GM23338 (cell line): ENCODE measurements around the gene VPS8. TPM values are rescaled to one million over a fixed set of nuclear protein-coding genes. Genes with fewer than 3 reads are reported as not detected.

Experiments used
- ATAC-seq: fragments of 200-7000 bp; cut with Tn5 transposase; 3 replicates; pipeline ENCODE4 v1.9.1; 2020
- DNase-seq: peaks from one replicate; pipeline ENCODE4 v3.0.0-alpha.2; 2015; ENCODE audit warnings: low spot score
- H2AFZ ChIP-seq: fragments of 200-600 bp; sonication (generic); 2 replicates; pipeline ENCODE4 v1.8.0; 2016; ENCODE audit warnings: antibody characterized with exemption, mild to moderate bottlenecking, moderate library complexity
- H3F3A ChIP-seq: fragments of 200-600 bp; sonication (generic); replicated peaks from 2 replicates; pipeline ENCODE4 v1.8.0; 2017; ENCODE audit warnings: antibody characterized with exemption, mixed run types, low read depth
- H3K27ac ChIP-seq: fragments of 200-600 bp; sonication (generic); 2 replicates; pipeline ENCODE4 v1.6.1; 2016; ENCODE audit warnings: low read depth
- H3K27me3 ChIP-seq: fragments of 200-600 bp; sonication (generic); 2 replicates; pipeline ENCODE4 v1.8.0; 2016; ENCODE audit warnings: mild to moderate bottlenecking, mixed run types, moderate library complexity; ENCODE audit not compliant: insufficient read depth
- H3K36me3 ChIP-seq: fragments of 200-600 bp; sonication (generic); 2 replicates; pipeline ENCODE4 v1.8.0; 2016; ENCODE audit warnings: mild to moderate bottlenecking; ENCODE audit not compliant: insufficient read depth
- H3K4me1 ChIP-seq: fragments of 200-600 bp; sonication (generic); 2 replicates; pipeline ENCODE4 v1.8.0; 2016; ENCODE audit warnings: mild to moderate bottlenecking, moderate library complexity; ENCODE audit not compliant: insufficient read depth
- H3K4me2 ChIP-seq: fragments of 200-600 bp; sonication (generic); 2 replicates; pipeline ENCODE4 v1.7.1; 2017; ENCODE audit warnings: mixed run types
- H3K4me3 ChIP-seq: fragments of 200-600 bp; sonication (generic); 2 replicates; pipeline ENCODE4 v1.6.1; 2016; ENCODE audit warnings: mixed run types
- H3K79me2 ChIP-seq: fragments of 200-600 bp; sonication (generic); replicated peaks from 2 replicates; pipeline ENCODE4 v1.8.0; 2017; ENCODE audit warnings: mild to moderate bottlenecking; ENCODE audit not compliant: insufficient read depth
- H3K9me2 ChIP-seq: fragments of 200-600 bp; sonication (generic); 2 replicates; pipeline ENCODE4 v1.8.0; 2017; ENCODE audit not compliant: insufficient read depth
- H4K20me1 ChIP-seq: fragments of 200-600 bp; sonication (generic); replicated peaks from 2 replicates; pipeline ENCODE4 v1.8.0; 2017; ENCODE audit warnings: mild to moderate bottlenecking; ENCODE audit not compliant: insufficient read depth
- H3K27ac Mint-ChIP-seq: 2 replicates; pipeline ENCODE4 v1.8.0; 2020; ENCODE audit warnings: inconsistent platforms, mild to moderate bottlenecking, moderate library complexity, mixed read lengths
- H3K27me3 Mint-ChIP-seq: 3 replicates; pipeline ENCODE4 v1.8.0; 2022; ENCODE audit warnings: low read depth, mild to moderate bottlenecking, moderate library complexity, mixed read lengths, inconsistent platforms; ENCODE audit not compliant: insufficient read depth, poor library complexity
- H3K36me3 Mint-ChIP-seq: 3 replicates; pipeline ENCODE4 v1.8.0; 2021; ENCODE audit warnings: low read depth, mild to moderate bottlenecking, inconsistent platforms, moderate library complexity, mixed read lengths
- H3K4me1 Mint-ChIP-seq: 3 replicates; pipeline ENCODE4 v1.8.0; 2020; ENCODE audit warnings: mild to moderate bottlenecking, inconsistent platforms, mixed read lengths
- H3K4me3 Mint-ChIP-seq: 3 replicates; pipeline ENCODE4 v1.8.0; 2021; ENCODE audit warnings: moderate library complexity, mild to moderate bottlenecking, inconsistent platforms, mixed read lengths
- H3K9me3 Mint-ChIP-seq: 3 replicates; pipeline ENCODE4 v1.8.0; 2020; ENCODE audit warnings: moderate library complexity, mild to moderate bottlenecking, inconsistent platforms, mixed read lengths
- EZH2 ChIP-seq: fragments of 200-600 bp; sonication (generic); IDR thresholded peaks from one replicate; pipeline ENCODE4 v1.8.0; 2017; ENCODE audit warnings: antibody characterized with exemption, mild to moderate bottlenecking, low read depth; ENCODE audit not compliant: unreplicated experiment
- JUNB ChIP-seq: IDR thresholded peaks from one replicate; pipeline ENCODE4 v1.6.1; 2016; ENCODE audit warnings: antibody characterized with exemption; ENCODE audit not compliant: unreplicated experiment
- STAT1 ChIP-seq: IDR thresholded peaks from one replicate; pipeline ENCODE4 v1.6.1; 2016; ENCODE audit warnings: antibody characterized with exemption; ENCODE audit not compliant: unreplicated experiment
- polyA plus RNA-seq: library from polyadenylated mRNA; unstranded; fragments of >200 nt; fragmentation: Nextera tagmentation; extraction: Ambion mirVana; gene quantifications from 2 replicates; pipeline ENCODE4 v1.2.1, GENCODE V29; 2016
- total RNA-seq: library from RNA; depleted of rRNA; stranded (reverse); fragments of >200 nt; shearing (Covaris generic); gene quantifications from 2 replicates; pipeline ENCODE4 v1.2.3, GENCODE V29; 2014
- TF ChIP-seq, protein P1 (sequence below): fragments of 250-450 bp; sonication (Bioruptor Pico); IDR thresholded peaks from 2 replicates; pipeline ENCODE4 v1.5.0; 2020; ENCODE audit warnings: mild to moderate bottlenecking, moderate library complexity
- TF ChIP-seq, protein P2 (sequence below): IDR thresholded peaks from 2 replicates; pipeline ENCODE4 v1.6.1; 2016; ENCODE audit warnings: antibody characterized with exemption
- TF ChIP-seq, protein P3 (sequence below), 2 experiments: fragments of 200-600 bp in 1 of 2; sonication (generic) in 1 of 2; conservative IDR thresholded peaks; 2 replicates each; pipeline versions ENCODE4 v1.5.1 to v1.6.1; 2016 to 2017; ENCODE audit warnings: antibody characterized with exemption in 2 of 2, low read depth in 2 of 2, mild to moderate bottlenecking in 2 of 2, moderate library complexity in 1 of 2

VPS8 gene
- total and polyA plus RNA-seq, 2 experiments from 2014 or later = 17.3 to 45.5 TPM

DNA sequence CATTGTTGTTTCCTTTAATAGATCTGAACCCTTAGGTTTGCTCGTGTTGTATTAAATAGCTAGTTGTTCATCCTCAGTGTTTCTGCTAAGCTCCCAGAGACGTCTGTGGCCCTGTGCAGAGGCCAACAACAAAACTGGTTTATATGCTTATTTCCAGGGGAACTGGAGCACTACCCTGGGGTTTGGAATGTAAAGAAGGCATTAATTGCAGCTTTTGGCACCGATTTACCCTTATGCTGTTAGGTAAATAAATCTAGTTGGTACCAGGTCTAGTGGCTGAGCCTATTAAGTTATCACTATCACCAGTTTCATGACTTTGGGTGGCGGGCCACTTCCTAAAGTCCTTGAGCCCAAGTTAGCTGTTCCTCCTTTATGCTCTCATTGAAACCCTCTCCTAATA lies 12.0 kb downstream of the VPS8 start:
- H3K4me1 ChIP-seq = no peaks in the 10 kb centered on the region
- no peaks in the 10 kb centered on the region for H3K27me3 ChIP-seq
- no peak overlapping the region for H2AFZ ChIP-seq
- no peaks in the 10 kb centered on the region for H3K79me2 ChIP-seq
- DNase-seq (no peak), ATAC-seq (no peak)
- TF ChIP-seq, protein P1, sequence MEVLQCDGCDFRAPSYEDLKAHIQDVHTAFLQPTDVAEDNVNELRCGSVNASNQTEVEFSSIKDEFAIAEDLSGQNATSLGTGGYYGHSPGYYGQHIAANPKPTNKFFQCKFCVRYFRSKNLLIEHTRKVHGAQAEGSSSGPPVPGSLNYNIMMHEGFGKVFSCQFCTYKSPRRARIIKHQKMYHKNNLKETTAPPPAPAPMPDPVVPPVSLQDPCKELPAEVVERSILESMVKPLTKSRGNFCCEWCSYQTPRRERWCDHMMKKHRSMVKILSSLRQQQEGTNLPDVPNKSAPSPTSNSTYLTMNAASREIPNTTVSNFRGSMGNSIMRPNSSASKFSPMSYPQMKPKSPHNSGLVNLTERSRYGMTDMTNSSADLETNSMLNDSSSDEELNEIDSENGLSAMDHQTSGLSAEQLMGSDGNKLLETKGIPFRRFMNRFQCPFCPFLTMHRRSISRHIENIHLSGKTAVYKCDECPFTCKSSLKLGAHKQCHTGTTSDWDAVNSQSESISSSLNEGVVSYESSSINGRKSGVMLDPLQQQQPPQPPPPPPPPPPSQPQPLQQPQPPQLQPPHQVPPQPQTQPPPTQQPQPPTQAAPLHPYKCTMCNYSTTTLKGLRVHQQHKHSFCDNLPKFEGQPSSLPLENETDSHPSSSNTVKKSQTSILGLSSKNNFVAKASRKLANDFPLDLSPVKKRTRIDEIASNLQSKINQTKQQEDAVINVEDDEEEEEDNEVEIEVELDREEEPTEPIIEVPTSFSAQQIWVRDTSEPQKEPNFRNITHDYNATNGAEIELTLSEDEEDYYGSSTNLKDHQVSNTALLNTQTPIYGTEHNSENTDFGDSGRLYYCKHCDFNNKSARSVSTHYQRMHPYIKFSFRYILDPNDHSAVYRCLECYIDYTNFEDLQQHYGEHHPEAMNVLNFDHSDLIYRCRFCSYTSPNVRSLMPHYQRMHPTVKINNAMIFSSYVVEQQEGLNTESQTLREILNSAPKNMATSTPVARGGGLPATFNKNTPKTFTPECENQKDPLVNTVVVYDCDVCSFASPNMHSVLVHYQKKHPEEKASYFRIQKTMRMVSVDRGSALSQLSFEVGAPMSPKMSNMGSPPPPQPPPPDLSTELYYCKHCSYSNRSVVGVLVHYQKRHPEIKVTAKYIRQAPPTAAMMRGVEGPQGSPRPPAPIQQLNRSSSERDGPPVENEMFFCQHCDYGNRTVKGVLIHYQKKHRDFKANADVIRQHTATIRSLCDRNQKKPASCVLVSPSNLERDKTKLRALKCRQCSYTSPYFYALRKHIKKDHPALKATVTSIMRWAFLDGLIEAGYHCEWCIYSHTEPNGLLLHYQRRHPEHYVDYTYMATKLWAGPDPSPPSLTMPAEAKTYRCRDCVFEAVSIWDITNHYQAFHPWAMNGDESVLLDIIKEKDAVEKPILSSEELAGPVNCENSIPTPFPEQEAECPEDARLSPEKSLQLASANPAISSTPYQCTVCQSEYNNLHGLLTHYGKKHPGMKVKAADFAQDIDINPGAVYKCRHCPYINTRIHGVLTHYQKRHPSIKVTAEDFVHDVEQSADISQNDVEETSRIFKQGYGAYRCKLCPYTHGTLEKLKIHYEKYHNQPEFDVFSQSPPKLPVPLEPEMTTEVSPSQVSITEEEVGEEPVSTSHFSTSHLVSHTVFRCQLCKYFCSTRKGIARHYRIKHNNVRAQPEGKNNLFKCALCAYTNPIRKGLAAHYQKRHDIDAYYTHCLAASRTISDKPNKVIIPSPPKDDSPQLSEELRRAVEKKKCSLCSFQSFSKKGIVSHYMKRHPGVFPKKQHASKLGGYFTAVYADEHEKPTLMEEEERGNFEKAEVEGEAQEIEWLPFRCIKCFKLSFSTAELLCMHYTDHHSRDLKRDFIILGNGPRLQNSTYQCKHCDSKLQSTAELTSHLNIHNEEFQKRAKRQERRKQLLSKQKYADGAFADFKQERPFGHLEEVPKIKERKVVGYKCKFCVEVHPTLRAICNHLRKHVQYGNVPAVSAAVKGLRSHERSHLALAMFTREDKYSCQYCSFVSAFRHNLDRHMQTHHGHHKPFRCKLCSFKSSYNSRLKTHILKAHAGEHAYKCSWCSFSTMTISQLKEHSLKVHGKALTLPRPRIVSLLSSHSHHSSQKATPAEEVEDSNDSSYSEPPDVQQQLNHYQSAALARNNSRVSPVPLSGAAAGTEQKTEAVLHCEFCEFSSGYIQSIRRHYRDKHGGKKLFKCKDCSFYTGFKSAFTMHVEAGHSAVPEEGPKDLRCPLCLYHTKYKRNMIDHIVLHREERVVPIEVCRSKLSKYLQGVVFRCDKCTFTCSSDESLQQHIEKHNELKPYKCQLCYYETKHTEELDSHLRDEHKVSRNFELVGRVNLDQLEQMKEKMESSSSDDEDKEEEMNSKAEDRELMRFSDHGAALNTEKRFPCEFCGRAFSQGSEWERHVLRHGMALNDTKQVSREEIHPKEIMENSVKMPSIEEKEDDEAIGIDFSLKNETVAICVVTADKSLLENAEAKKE (CRISPR knock-in tag) = no peak
- TF ChIP-seq JUNB = no peak
- no peak for TF ChIP-seq EZH2
- TF ChIP-seq, protein P2, sequence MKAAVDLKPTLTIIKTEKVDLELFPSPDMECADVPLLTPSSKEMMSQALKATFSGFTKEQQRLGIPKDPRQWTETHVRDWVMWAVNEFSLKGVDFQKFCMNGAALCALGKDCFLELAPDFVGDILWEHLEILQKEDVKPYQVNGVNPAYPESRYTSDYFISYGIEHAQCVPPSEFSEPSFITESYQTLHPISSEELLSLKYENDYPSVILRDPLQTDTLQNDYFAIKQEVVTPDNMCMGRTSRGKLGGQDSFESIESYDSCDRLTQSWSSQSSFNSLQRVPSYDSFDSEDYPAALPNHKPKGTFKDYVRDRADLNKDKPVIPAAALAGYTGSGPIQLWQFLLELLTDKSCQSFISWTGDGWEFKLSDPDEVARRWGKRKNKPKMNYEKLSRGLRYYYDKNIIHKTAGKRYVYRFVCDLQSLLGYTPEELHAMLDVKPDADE = no peak
- TF ChIP-seq STAT1 = no peak
- TF ChIP-seq, protein P3, sequence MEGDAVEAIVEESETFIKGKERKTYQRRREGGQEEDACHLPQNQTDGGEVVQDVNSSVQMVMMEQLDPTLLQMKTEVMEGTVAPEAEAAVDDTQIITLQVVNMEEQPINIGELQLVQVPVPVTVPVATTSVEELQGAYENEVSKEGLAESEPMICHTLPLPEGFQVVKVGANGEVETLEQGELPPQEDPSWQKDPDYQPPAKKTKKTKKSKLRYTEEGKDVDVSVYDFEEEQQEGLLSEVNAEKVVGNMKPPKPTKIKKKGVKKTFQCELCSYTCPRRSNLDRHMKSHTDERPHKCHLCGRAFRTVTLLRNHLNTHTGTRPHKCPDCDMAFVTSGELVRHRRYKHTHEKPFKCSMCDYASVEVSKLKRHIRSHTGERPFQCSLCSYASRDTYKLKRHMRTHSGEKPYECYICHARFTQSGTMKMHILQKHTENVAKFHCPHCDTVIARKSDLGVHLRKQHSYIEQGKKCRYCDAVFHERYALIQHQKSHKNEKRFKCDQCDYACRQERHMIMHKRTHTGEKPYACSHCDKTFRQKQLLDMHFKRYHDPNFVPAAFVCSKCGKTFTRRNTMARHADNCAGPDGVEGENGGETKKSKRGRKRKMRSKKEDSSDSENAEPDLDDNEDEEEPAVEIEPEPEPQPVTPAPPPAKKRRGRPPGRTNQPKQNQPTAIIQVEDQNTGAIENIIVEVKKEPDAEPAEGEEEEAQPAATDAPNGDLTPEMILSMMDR (conservative IDR thresholded peaks at IDR 0.05; ENCODE audit: low read depth in 2 of 2) = no peak
- H3F3A ChIP-seq = no peaks in the 10 kb centered on the region
- no peak overlapping the region for H3K4me3 Mint-ChIP-seq
- H3K4me3 ChIP-seq = no peak overlapping the region
- no peaks in the 10 kb centered on the region for H3K36me3 Mint-ChIP-seq
- H4K20me1 ChIP-seq = no peaks in the 10 kb centered on the region
- no peak overlapping the region for H3K4me2 ChIP-seq
- no peaks in the 10 kb centered on the region for H3K9me3 Mint-ChIP-seq
- no peaks in the 10 kb centered on the region for H3K4me1 Mint-ChIP-seq
- no peaks in the 10 kb centered on the region; the same call in 1 of the 2 replicates for H3K36me3 ChIP-seq
- no peak overlapping the region for H3K27ac Mint-ChIP-seq
- H3K27ac ChIP-seq = no peak overlapping the region
- no peaks in the 10 kb centered on the region for H3K9me2 ChIP-seq
- no peaks in the 10 kb centered on the region for H3K27me3 Mint-ChIP-seq
